ENCODE results near the gene TRPC4AP.

- no peak for TF ChIP-seq EZH2 (optimal IDR thresholded peaks at IDR 0.05; ENCODE audit: low read depth, low read length)
- no peak for TF ChIP-seq CTCF (IDR thresholded peaks at IDR 0.05; ENCODE audit: low read length)
- no peak for TF ChIP-seq EZH2phosphoT487 (IDR thresholded peaks at IDR 0.05; ENCODE audit: low read length)
Observed at GRCh38 chr20:35108921-35109320, 16.3 kb upstream of the TRPC4AP start.
